GM19397 (cell line): ENCODE results near the gene HEPN1.
A peak's percentile ranks its signal among the peaks of the same experiment; 100 is the strongest.

Source experiments
- ATAC-seq: cut with Tn5 transposase; IDR thresholded peaks from one replicate; pipeline ENCODE4 v1.9.1; 2021; ENCODE audit warnings: mild to moderate bottlenecking, moderate library complexity; ENCODE audit not compliant: unreplicated experiment

HEPN1 gene

DNA sequence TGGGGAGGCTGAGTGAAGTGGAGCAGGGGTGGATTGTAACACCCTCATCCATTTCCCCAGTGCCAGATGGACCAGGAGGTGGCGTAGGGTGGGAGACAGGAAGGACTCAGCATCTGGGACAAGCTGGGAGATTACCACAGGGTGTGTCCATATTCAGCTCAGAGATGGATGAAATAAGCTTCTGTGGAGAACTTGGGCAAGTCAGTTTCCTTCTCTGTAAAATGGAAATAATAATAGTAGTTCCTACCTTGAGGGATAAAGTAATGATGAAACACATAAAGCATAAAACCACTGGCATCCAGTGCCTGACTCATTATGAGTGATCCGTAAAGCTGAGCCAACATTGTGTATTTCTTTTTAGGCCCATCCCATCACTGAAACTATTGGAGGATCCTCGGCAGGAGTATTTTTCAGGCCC, 20.8 kb upstream of the HEPN1 start:
- ATAC-seq, result no peak

DNA sequence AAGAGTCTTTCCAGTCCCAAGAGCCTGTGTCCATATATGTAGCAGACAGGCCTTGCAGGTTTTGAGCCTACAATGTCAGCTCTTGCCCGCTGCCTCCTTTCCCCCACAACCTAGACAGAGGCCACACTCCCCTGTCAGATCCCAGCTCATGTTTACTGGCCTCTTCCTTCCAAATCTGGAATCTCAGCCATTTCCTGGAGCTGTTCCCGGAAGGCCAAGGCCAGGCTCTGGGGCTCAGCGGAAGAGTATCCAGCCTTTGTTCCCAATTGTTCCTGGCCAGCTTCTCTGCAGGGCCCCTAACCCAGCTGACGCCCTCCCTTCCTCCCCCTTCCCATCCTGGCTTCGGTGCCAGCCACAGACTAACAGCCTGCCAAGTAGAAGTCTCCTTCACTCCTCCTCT, 20.3 kb upstream of the HEPN1 start:
- no peak for ATAC-seq

DNA sequence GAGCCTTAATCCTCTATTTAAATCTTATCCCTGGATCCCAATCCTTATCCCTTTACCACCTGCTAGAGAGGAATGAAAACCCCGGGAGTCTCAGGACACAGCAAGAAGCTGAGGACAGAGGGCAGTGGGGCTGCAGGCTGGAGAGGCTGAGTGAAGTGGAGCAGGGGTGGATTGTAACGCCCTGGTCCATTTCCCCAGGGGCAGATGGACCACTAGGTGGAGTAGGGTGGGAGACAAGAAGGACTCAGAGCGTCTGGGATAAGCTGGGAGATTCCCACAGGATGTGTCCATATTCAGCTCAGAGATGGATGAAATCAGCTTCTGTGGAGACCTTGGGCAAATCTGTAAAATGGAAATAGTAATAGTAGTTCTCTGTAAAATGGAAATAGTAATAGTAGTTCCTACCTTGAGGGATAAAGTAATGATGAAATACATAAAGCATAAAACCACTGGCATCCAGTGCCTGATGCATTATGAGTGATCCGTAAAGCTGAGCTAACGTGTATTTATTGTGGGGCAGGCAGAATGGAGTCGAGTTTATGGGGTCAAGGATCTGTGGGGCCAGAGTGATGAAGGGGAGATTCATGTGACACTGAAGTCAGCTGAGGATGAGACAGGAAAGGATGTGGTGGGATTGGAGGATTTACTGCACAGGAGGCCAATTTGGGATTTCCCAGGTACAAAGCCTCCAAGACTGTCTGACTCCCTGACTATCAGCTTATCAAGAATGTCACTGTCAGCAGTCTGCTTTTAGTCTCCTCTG, 19.5 kb upstream of the HEPN1 start:
- ATAC-seq, result no peak

DNA sequence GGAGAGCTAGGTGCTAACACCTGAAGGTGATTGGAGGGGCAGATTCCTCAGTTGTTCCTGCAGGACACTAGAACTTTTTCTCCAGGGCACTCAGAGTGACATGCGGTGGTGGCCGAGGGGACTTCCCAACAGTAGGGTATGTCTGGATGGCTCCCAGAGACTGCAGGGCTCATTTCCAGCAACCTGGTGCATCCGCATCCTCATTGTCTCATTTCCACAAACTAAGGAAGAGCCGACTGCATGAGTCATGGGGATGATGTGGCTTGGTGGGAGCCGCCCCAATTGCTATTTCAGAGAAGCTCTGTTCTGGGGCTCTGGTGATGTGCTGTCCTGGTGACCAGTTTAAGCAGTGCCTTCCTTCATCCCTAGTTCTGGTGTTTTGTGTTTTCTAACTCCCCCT, 18.6 kb upstream of the HEPN1 start:
- no peak for ATAC-seq

DNA sequence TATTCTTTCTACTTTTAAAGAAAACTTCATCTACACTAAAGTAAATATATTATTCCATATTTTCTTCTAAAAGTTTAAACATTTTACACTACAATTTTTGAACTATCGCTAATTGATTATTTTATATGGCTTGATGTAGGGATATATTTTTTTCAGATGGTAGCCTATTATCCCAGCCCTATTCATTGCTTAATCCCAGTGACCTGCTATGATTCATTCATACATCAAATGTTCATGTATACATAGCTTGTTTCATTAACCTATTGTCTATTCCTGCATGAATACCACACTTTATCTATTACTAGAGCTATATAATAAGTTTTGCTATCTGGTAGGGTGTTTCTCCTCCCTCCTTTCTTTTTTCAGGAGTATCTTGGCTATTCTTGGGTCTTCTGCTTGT, 16.4 kb upstream of the HEPN1 start:
- ATAC-seq, result no peak

DNA sequence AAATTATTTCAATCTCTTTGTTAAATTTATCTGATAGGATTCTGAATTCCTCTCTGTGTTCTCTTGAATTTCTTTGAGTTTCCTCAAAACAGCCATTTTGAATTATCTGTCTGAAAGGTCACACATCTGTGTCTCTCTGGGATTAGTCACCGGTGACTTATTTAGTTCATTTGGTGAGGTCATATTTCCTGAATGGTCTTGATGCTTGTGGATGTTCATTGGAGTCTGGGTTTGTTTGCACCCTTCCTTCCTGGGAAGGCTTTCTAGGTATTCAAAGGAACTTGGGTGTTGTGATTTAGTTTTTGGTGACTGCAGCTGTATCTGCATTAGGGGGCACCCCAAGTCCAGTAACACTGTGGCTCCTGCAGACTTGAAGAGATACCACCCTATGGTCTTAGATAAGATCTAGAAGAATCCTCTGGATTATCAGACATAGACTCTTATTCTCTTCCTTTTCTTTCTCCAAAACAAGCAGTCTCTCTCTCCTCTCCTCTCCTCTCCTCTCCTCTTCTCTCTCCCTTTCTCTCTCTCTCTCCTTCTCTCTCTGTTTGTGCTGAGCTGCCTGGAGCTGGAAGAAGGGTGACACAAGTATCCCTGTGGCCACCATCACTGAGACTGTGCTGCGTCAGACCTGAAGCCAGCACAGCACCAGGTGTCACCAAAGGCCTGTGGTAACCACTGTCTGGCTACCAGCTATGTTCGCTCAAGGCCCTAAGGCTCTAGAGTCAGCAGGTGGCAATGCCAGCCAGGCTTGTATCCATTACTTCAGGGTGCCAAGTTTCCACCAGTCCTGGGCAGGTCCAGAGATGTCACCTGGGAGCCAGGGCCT, 3.3 kb upstream of the HEPN1 start:
- no peak for ATAC-seq

DNA sequence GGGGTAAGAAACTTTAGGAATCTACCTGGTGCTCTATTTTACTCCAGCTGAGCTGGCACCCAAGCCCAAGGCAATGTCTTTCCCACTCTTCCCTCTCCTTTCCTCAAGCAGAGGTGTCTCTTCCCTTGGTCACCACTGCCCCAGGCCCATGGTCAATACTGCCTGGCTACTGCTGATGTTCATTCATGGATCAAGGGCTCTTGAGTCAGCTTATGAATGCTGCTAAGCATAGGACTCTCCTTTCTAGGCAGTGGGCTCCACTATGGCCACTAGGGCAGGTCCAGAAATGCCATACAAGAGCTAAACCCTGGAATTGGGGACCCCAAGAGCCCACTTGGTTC, 2.7 kb upstream of the HEPN1 start:
- no peak for ATAC-seq

DNA sequence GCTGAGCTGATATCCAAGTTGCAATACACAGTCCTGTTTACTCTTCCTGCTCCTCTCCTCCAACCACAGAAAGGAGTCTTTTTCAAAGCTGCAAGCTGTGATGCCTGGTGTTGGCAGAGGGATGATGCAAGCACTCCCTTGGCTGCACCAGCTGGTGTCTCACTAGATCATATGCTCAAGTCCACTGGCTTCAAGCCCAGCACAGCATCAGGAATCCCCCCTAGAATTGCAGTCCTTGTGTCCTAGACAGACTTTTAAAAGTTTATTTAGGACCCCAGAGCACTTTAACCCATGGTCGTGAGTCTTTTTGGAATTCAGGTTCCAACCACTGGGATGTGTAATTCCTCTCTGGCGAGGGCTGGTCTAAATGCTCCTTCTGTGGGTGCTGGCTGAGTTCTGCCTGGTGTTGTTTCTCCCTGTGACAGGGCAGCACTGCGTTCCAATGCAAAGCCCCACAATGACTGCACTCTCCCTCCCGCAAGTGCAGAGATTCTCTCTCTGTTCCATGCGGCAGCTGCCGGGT, 1.9 kb upstream of the HEPN1 start:
- ATAC-seq, result no peak

DNA sequence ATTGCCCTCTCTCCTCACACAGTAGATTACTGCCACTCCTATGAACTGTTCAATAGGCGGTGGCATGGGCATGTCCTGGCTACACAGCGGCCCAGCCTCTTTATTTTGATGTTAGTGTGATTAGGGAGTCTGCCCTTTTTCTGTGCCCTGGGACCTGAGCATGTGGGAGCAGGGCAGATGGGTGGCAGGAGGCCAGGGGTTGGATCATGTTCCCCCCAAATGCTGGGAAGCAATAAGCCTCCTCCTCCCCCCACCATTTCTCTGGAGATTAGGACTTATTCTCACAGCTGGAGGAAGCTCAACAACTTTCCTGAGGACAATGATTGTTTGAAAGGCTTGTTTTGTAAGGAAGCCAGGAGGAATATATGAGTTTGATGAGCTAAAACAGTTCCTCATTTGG, 848 bp downstream of the HEPN1 start:
- no peak for ATAC-seq

DNA sequence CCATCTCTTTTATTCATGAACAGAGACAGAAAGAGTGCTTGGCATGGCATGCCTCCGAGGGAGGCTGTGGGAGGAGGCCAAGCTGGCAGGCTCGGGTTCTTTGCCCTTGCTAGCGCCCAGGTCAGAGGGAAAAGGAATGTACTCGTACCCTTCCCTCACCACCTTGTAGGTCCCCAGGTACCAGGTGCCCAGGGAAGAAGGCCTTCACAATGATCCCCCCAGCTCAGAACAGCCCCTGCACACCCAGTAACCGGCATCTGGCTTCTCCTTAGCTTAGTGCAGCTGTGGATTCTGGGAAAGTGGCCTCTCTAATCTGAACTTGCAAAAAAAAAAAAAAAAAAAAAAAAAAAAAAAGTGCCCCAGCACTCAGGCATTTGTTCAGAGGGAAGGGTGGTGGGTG, 1.3 kb downstream of the HEPN1 start:
- ATAC-seq, result no peak

DNA sequence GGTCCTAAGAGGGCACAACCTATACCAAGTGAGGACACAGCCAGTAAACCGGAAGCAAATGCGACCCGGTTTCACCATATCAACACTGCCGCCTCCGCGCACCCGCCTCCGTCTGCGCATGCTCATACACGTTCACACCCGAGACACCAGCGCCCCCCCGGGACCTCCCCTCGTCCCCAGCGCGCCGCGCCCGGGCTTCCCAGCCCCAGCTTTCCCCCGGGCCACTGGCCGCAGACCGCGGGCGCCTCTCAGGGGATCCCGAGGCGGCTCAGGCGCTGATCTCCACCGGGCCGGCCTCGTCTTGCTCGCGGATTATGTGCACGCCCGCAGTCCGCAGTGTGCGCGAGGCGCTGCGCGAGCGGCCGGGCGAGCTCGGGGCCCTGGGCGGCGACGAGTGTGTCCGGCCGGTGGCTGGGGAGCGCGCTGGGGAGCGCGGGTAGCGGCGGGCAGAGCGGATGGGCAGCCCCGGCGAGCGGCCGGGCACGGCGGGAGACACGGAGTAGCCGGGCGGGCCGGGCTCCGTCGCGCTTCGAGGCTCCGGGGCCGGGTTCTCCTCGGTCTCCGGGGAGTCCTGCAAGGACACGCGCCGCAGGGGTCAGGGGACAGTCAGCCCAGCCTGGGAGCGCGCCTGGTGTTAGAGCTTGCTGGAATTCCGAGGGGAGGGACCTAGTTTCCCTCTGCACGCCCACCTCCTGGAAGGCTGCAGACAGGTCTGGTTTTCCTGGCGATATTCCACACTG, 2.0 kb downstream of the HEPN1 start:
- peak; percentile 64 for ATAC-seq

DNA sequence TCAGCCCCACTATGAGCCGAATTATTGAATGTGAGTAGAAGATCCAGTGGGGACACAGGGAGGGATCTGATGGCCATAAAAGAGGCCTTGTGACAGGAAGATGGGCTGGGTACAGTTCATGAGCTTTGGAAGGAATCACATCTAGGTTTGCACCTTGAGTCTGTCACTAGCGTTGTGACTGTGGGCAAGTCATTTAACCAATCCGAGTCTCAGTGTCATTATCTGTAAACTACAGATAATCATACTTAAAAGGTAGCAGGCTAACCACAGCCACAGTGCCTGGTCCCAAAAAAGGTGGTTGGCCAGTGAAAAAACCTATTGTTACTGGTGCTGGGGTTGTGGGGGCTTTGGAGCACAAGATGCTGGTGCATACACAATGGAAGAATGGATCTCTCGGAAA, 3.8 kb downstream of the HEPN1 start:
- no peak for ATAC-seq

DNA sequence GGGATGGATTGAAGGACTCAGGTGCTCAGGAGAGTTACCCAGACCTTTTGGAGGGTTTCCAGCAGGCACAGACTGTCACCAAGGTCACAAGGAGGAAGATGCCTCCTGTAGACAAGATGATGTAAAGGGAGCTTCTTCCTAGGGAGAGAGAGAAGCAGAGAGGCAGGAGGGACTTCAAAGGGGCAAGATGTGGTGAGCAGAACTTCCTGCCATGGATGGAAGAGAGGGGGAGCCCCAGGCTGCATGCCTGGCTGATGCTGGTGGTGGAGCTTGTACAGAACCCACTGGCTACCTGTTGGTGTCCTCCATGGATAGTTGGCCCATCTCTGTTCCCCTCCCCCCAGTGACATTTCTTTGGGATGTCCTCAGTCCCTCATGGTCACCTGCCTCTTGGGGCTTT, 4.2 kb downstream of the HEPN1 start:
- no peak for ATAC-seq

DNA sequence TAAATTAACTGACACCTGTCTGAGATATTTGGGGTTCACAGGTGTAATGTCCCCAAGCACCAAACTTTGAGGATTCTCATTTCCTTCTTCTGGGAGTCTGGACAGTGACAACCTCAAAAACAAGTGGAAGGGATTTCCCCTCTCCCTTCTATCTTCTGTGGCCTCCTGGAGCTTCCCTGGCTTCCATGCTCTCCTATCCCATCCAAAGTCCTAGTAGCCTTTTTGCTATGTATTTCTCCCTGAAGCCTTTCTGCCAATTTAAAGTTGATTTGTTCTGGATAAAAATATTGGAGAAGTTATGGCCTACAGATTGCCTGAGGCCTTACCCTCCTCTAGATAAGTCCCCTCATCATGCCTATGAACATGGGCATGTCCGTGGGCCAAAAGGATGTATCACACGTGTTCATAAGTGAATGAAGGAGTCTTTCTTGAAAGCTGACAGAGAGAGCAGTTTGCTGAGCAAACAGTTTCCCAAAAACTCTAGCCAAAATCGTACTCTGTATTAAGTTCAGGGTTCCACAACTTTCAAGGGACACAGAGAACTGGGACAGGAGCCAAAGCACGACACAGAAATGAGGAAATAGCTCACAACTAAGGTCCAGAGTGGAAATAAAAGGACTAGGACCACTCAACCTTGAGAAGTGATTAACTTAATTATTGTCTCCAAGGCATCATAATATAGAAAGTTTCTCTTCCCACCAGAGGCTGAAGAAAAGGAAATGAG, 10.1 kb downstream of the HEPN1 start:
- ATAC-seq, result no peak

DNA sequence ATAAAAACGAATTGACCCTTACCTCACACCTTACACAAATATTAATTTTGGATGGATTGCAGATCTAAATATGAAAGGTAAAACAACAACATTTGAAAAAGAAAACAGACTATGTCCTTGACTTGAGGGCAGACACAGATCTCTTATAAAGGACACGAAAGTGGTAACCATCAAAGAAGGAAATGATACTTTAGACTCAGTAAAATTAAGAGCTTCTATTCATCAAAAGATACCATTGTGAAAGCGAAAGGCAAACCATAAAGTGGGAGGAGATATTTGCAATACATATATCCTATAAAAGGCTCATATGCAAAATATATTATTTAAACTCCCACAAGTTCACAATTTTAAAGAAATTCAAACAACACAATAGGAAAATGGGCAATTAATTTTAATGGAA, 11.7 kb downstream of the HEPN1 start:
- no peak for ATAC-seq

DNA sequence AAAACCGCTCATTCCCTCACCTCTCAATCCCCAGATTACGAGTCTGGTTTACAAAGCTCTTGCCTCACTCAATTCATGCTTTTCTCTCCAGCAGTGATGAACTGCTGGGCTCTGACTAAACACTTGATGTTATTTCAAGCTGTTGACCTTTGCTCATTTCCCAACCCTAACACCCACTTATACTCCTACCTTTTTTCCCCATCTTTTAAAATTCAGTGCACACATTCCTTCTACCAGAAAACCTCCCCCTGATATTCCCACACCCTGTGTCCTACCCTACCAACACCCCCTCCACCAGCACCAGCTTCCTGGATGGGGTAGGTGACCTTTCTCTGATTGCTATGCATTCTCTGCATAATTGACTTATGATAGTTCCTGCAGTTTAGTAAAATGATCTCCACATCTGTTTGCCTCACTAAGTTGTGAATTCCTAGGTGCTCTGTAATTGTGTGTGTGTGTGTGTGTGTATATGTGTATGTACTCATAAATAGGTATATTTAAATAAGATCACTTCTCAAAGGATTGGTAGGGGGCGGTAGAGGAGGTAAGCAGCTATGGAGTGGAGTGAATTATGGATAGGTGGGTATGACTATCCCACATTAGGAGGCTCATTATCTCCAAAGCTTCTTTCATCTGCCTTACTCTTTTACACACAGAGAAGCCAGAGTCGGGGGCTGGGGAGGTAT, 16.0 kb downstream of the HEPN1 start:
- ATAC-seq, result no peak

DNA sequence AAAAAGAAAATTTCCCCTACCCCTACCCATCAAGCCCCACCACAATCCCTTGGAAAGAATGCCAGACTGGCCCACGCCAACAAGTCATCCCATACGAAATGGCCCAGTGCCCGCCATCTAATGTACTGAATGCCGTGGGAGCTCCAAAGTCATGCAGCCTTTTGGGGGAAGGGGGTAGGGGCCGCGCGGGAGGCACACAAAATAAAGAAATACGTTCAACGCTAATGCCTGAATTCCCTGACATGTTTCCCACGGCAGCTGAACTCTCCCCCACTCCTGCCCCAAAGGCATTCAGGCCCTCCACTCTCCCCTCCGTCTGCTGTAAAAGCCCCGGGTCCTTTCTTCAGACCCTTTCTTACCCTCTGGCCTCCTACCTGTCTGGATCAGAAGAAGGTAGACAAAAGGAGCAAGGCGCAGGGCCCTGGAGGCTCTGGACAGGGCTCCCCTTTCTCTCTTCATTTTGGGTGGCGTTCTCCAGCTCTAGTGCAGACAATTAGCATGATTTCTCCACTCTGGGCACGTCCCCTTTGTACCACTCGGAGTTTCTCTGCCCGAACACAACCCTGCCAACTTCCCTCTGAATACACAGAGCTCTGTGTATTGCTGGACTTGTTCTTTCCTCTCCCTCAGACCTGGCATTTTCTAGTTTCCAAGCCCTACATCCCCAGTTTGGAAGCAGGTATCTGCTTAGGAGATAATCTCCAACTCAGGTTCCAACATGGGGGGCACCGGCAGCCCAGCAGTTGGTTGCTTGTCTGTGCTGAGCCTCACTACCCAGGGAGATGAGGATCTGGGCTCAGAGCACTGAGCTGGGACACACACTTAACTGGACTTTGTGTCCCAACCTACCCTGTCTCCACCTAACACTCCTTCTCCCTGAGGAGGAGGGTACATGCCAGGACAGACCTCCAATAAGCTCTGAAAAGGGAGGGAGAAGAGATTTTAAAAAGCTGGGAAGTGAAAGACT, 16.8 kb downstream of the HEPN1 start, which contains the start of gene HEPACAM:
Gene HEPACAM, minus strand, starts transcription at position 500 of the 967 bp plus-strand sequence. Its CDS starts 41 bp downstream, at position 459.
- ATAC-seq, result no peak

DNA sequence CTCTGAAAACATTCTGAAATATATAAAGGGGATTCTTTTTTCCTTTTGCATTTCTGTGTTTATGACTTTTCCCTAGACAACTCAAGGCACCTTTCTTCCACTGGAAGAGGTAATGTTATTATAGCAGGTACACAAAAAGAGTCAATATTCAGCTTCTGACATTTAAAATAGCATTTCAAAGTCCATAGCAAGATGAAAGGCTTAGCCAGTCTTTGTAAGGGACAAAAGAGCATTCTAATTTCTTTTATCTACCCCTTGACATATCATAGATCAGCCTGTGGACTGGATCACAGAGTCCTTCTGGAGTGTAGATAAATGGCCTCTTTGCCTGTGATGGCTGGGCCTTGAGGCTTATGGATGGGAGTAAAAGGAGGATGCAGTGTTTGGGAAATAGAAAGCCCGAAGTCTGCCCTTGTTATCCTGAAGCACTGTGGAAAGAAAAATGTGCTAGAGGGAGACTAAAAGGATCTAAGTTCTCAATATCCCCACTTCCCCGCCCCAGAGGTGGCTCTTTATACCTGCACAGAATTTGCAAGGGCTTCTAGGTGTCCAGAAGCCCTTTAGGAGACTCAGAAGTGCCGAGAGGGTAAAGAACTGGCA, 18.4 kb downstream of the HEPN1 start:
- ATAC-seq, result no peak
